HG03439 (cell line): ENCODE measurements around the gene CXCR6.

Experiments used
- ATAC-seq: cut with Tn5 transposase; IDR thresholded peaks from one replicate; pipeline ENCODE4 v1.9.1; 2021; ENCODE audit warnings: mild to moderate bottlenecking, moderate library complexity; ENCODE audit not compliant: unreplicated experiment

The CXCR6 gene

GRCh38 chr3:45921158-45922038 is 21.9 kb upstream of the CXCR6 start:
- no peak for ATAC-seq

- ATAC-seq = no peak
Measured at GRCh38 chr3:45922039-45922326, 21.3 kb upstream of the CXCR6 start.

GRCh38 chr3:45922950-45923590 is 20.2 kb upstream of the CXCR6 start:
- no peak for ATAC-seq

GRCh38 chr3:45923755-45924154 is 19.5 kb upstream of the CXCR6 start:
- no peak for ATAC-seq

- no peak for ATAC-seq
Measured at GRCh38 chr3:45927881-45928280, 15.4 kb upstream of the CXCR6 start.

GRCh38 chr3:45929042-45929679 is 14.1 kb upstream of the CXCR6 start:
- ATAC-seq = no peak

- ATAC-seq = no peak
Measured at GRCh38 chr3:45931496-45931895, 11.8 kb upstream of the CXCR6 start.

GRCh38 chr3:45932112-45932511 is 11.2 kb upstream of the CXCR6 start:
- no peak for ATAC-seq

GRCh38 chr3:45933591-45933990 is 9.7 kb upstream of the CXCR6 start:
- no peak for ATAC-seq

GRCh38 chr3:45936261-45936660 is 7.0 kb upstream of the CXCR6 start:
- no peak for ATAC-seq

- no peak for ATAC-seq
Measured at GRCh38 chr3:45937206-45938042, 5.8 kb upstream of the CXCR6 start.

GRCh38 chr3:45938043-45938435 is 5.2 kb upstream of the CXCR6 start:
- ATAC-seq = no peak

GRCh38 chr3:45938864-45939263 is 4.4 kb upstream of the CXCR6 start:
- no peak for ATAC-seq

GRCh38 chr3:45939341-45939771 is 3.9 kb upstream of the CXCR6 start:
- ATAC-seq = no peak

- no peak for ATAC-seq
Measured at GRCh38 chr3:45940004-45940780, 3.1 kb upstream of the CXCR6 start.

GRCh38 chr3:45940781-45941365 is 2.4 kb upstream of the CXCR6 start:
- ATAC-seq = no peak

- ATAC-seq = no peak
Measured at GRCh38 chr3:45942051-45942825, 1.0 kb upstream of the CXCR6 start.

GRCh38 chr3:45944830-45945620 is 1.8 kb downstream of the CXCR6 start:
- ATAC-seq = no peak
